ENCODE data around the gene FNDC3A. TPM values are rescaled to one million over a fixed set of nuclear protein-coding genes. Genes with fewer than 3 reads are reported as not detected.
"Not testable (repeated sequence)": the region's sequence is repeated elsewhere in the genome, so short reads cannot be mapped to it uniquely, and the experiment has no call there.

The FNDC3A gene
- total RNA-seq, 1 donor from 2014 or later = 41.8 TPM

GRCh38 chr13:49124693-49125304 lies 149.1 kb downstream of the FNDC3A start:
- no peaks in the 10 kb centered on the region for H3K9me3 ChIP-seq (ENCODE audit: control insufficient read depth in 3 of 3, low read length in 3 of 3)
- H3K4me3 ChIP-seq (ENCODE audit: low read length in 3 of 3) = no peak overlapping the region
- H3K27me3 ChIP-seq (ENCODE audit: control insufficient read depth in 3 of 3, insufficient read depth in 3 of 3, low read length in 3 of 3) = no peaks in the 10 kb centered on the region
- no peak overlapping the region for H3K9ac ChIP-seq (ENCODE audit: low read depth in 1 of 3, low read length in 3 of 3)
- H3K4me1 ChIP-seq (ENCODE audit: control insufficient read depth in 3 of 3, insufficient read depth in 3 of 3, low read length in 3 of 3) = peaks cover 0 to 6% (median 0%) of the 10 kb centered on the region in 3 donors
- no peaks in the 10 kb centered on the region for H3K36me3 ChIP-seq (ENCODE audit: control insufficient read depth in 3 of 3, insufficient read depth in 3 of 3, low read length in 3 of 3)
- no peak overlapping the region for H3K27ac ChIP-seq (ENCODE audit: low read depth, low read length)

DNA sequence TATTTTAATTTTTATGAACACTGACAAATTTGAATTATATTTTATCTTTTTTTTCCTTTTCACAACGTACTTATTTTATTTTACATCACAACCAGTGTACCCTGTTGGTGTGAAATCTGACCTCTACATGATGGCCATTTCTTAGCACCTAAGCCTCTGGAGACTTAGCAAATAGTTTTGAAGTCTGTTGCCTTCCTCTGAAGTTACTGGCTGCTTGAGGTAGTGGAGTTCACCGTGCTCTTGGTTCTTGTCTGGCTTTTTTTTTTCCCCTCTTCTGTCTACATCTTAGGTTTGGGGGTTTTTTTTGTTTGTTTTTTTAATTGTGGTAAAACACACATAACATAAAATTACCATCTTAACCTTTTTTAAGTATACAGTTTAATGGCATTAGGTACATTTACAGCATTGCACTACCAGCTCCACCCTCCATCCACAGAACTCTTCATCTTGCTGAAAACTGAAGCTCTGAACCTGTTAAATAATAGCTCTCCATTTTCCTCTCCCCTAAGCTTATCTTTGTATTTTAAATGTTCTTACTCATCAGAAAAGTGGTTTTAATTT lies 150.3 kb downstream of the FNDC3A start:
- no peak overlapping the region for H3K27ac ChIP-seq (ENCODE audit: low read depth, low read length)
- peaks cover 0 to 6% (median 0%) of the 10 kb centered on the region in 3 donors for H3K4me1 ChIP-seq (ENCODE audit: control insufficient read depth in 3 of 3, insufficient read depth in 3 of 3, low read length in 3 of 3)
- no peak overlapping the region for H3K9ac ChIP-seq (ENCODE audit: low read depth in 1 of 3, low read length in 3 of 3)
- no peaks in the 10 kb centered on the region for H3K27me3 ChIP-seq (ENCODE audit: control insufficient read depth in 3 of 3, insufficient read depth in 3 of 3, low read length in 3 of 3)
- no peak overlapping the region for H3K4me3 ChIP-seq (ENCODE audit: low read length in 3 of 3)
- no peaks in the 10 kb centered on the region for H3K9me3 ChIP-seq (ENCODE audit: control insufficient read depth in 3 of 3, low read length in 3 of 3)
- peaks cover 0 to 2% (median 2%) of the 10 kb centered on the region in 3 donors for H3K36me3 ChIP-seq (ENCODE audit: control insufficient read depth in 3 of 3, insufficient read depth in 3 of 3, low read length in 3 of 3)

GRCh38 chr13:49132479-49133002 lies 156.8 kb downstream of the FNDC3A start:
- Histone ChIP-seq H3K27me3 (ENCODE audit: control insufficient read depth in 3 of 3, insufficient read depth in 3 of 3, low read length in 3 of 3) (no peaks in the 10 kb centered on the region), H3K4me1 (ENCODE audit: control insufficient read depth in 3 of 3, insufficient read depth in 3 of 3, low read length in 3 of 3) (peaks cover 0 to 4% (median 3%) of the 10 kb centered on the region in 3 donors), H3K9ac (ENCODE audit: low read depth in 1 of 3, low read length in 3 of 3) (no peak overlapping the region), H3K4me3 (ENCODE audit: low read length in 3 of 3) (no peak overlapping the region), H3K27ac (ENCODE audit: low read depth, low read length) (no peak overlapping the region), H3K9me3 (ENCODE audit: control insufficient read depth in 3 of 3, low read length in 3 of 3) (no peaks in the 10 kb centered on the region), H3K36me3 (ENCODE audit: control insufficient read depth in 3 of 3, insufficient read depth in 3 of 3, low read length in 3 of 3) (peaks cover 6 to 34% (median 31%) of the 10 kb centered on the region in 3 donors)

- Histone ChIP-seq H3K9me3 (ENCODE audit: control insufficient read depth in 3 of 3, low read length in 3 of 3) (no peaks in the 10 kb centered on the region), H3K9ac (ENCODE audit: low read depth in 1 of 3, low read length in 3 of 3) (no peak overlapping the region), H3K36me3 (ENCODE audit: control insufficient read depth in 3 of 3, insufficient read depth in 3 of 3, low read length in 3 of 3) (peaks cover 9 to 39% (median 38%) of the 10 kb centered on the region in 3 donors), H3K27me3 (ENCODE audit: control insufficient read depth in 3 of 3, insufficient read depth in 3 of 3, low read length in 3 of 3) (no peaks in the 10 kb centered on the region), H3K27ac (ENCODE audit: low read depth, low read length) (no peak overlapping the region), H3K4me1 (ENCODE audit: control insufficient read depth in 3 of 3, insufficient read depth in 3 of 3, low read length in 3 of 3) (peaks cover 0 to 4% (median 3%) of the 10 kb centered on the region in 3 donors), H3K4me3 (ENCODE audit: low read length in 3 of 3) (no peak overlapping the region)
Observed at GRCh38 chr13:49134305-49134704, 158.6 kb downstream of the FNDC3A start.

GRCh38 chr13:49137138-49137643 lies 161.5 kb downstream of the FNDC3A start:
- not testable (repeated sequence) for H3K27me3 ChIP-seq (ENCODE audit: control insufficient read depth in 3 of 3, insufficient read depth in 3 of 3, low read length in 3 of 3); H3K9me3 ChIP-seq (ENCODE audit: control insufficient read depth in 3 of 3, low read length in 3 of 3); H3K4me3 ChIP-seq (ENCODE audit: low read length in 3 of 3); H3K27ac ChIP-seq (ENCODE audit: low read depth, low read length); H3K4me1 ChIP-seq (ENCODE audit: control insufficient read depth in 3 of 3, insufficient read depth in 3 of 3, low read length in 3 of 3); H3K9ac ChIP-seq (ENCODE audit: low read depth in 1 of 3, low read length in 3 of 3)
- peaks cover 9 to 31% (median 28%) of the 10 kb centered on the region in 3 donors for H3K36me3 ChIP-seq (ENCODE audit: control insufficient read depth in 3 of 3, insufficient read depth in 3 of 3, low read length in 3 of 3)

DNA sequence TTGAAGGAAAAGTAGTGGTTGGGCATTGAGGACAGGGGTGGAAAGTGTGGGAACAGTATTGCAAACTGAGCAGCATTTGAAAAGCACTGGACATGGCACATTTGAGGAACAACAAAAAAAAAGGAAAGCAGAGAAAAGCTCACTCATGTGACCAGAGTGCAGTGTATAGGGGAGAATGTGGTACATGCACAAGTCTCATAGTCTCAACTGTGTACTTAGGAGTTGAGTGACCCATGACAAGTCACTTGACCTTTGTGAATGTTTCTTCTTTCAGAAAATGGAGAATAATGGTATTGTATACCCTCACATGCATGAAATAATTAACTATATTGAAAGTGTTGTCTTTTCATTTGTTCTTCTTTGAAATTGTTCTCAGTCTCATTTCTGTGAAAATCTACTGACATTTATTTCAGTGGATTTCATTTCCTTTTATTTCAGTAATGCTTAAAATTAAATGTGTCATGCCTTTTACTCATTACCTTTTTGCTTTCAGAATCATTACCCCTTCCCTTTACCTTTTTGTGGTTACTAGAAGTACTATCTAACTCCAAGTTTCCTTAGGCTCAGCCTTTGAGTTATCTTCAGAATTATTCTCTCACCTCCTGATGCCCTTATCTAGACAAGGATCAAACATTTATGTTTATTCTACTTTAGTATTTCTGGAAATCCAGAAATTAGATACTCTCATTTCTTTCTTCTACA lies 165.3 kb downstream of the FNDC3A start:
- H3K4me1 ChIP-seq (ENCODE audit: control insufficient read depth in 3 of 3, insufficient read depth in 3 of 3, low read length in 3 of 3) = no peaks in the 10 kb centered on the region
- no peak overlapping the region for H3K9ac ChIP-seq (ENCODE audit: low read depth in 1 of 3, low read length in 3 of 3)
- peaks cover 5 to 31% (median 23%) of the 10 kb centered on the region in 3 donors for H3K36me3 ChIP-seq (ENCODE audit: control insufficient read depth in 3 of 3, insufficient read depth in 3 of 3, low read length in 3 of 3)
- no peaks in the 10 kb centered on the region for H3K9me3 ChIP-seq (ENCODE audit: control insufficient read depth in 3 of 3, low read length in 3 of 3)
- H3K27ac ChIP-seq (ENCODE audit: low read depth, low read length) = no peak overlapping the region
- no peaks in the 10 kb centered on the region for H3K27me3 ChIP-seq (ENCODE audit: control insufficient read depth in 3 of 3, insufficient read depth in 3 of 3, low read length in 3 of 3)
- no peak overlapping the region for H3K4me3 ChIP-seq (ENCODE audit: low read length in 3 of 3)

- H3K9ac ChIP-seq (ENCODE audit: low read depth in 1 of 3, low read length in 3 of 3) = no peak overlapping the region
- H3K4me1 ChIP-seq (ENCODE audit: control insufficient read depth in 3 of 3, insufficient read depth in 3 of 3, low read length in 3 of 3) = no peaks in the 10 kb centered on the region
- no peaks in the 10 kb centered on the region for H3K27me3 ChIP-seq (ENCODE audit: control insufficient read depth in 3 of 3, insufficient read depth in 3 of 3, low read length in 3 of 3)
- H3K36me3 ChIP-seq (ENCODE audit: control insufficient read depth in 3 of 3, insufficient read depth in 3 of 3, low read length in 3 of 3) = peaks cover 2 to 33% (median 12%) of the 10 kb centered on the region in 3 donors
- H3K4me3 ChIP-seq (ENCODE audit: low read length in 3 of 3) = peak overlapping the region in 1 of 3 donors; percentile 11
- H3K27ac ChIP-seq (ENCODE audit: low read depth, low read length) = no peak overlapping the region
- H3K9me3 ChIP-seq (ENCODE audit: control insufficient read depth in 3 of 3, low read length in 3 of 3) = peaks cover 0 to 4% (median 2%) of the 10 kb centered on the region in 3 donors
Observed at GRCh38 chr13:49146950-49147355, 171.2 kb downstream of the FNDC3A start.

DNA sequence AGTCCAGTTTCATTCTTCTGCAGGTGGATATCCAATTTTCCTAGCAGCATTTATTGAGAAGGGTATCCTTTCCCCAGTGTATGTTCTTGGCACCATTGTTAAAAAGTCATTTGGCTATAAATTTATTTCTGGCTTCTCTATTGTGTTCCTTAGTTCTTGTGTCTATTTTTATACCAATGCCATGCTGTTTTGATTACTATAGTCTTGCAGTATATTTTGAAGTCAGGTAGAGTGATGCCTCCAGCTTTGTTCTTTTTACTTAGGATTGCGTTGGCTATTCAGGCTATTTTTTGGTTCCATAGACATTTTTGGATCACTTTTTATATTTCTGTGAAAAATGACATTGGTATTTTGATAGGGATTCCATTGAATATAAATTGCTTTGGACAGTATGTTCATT lies 172.7 kb downstream of the FNDC3A start:
- H3K9me3 ChIP-seq (ENCODE audit: control insufficient read depth in 3 of 3, low read length in 3 of 3) = peaks cover 0 to 4% (median 2%) of the 10 kb centered on the region in 3 donors
- no peaks in the 10 kb centered on the region for H3K4me1 ChIP-seq (ENCODE audit: control insufficient read depth in 3 of 3, insufficient read depth in 3 of 3, low read length in 3 of 3)
- H3K27me3 ChIP-seq (ENCODE audit: control insufficient read depth in 3 of 3, insufficient read depth in 3 of 3, low read length in 3 of 3) = no peaks in the 10 kb centered on the region
- H3K27ac ChIP-seq (ENCODE audit: low read depth, low read length) = no peak overlapping the region
- peaks cover 2 to 33% (median 13%) of the 10 kb centered on the region in 3 donors for H3K36me3 ChIP-seq (ENCODE audit: control insufficient read depth in 3 of 3, insufficient read depth in 3 of 3, low read length in 3 of 3)
- H3K4me3 ChIP-seq (ENCODE audit: low read length in 3 of 3) = no peak overlapping the region
- H3K9ac ChIP-seq (ENCODE audit: low read depth in 1 of 3, low read length in 3 of 3) = no peak overlapping the region

DNA sequence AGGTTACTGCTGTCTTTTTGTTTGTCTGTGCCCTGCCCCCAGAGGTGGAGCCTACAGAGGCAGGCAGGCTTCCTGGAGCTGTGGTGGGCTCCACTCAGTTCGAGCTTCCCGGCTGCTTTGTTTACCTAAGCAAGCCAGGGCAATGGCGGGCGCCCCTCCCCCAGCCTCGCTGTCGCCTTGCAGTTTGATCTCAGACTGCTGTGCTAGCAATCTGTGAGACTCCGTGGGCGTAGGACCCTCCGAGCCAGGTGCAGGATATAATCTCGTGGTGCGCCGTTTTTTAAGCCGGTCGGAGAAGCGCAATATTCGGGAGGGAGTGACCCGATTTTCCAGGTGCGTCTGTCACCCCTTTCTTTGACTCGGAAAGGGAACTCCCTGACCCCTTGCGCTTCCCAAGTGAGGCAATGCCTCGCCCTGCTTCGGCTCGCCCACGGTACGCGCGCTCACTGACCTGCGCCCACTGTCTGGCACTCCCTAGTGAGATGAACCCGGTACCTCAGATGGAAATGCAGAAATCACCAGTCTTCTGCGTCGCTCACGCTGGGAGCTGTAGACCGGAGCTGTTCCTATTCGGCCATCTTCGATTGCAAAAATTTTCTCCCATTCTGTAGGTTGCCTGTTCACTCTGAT lies 182.4 kb downstream of the FNDC3A start:
- H3K27me3 ChIP-seq (ENCODE audit: control insufficient read depth in 3 of 3, insufficient read depth in 3 of 3, low read length in 3 of 3); H3K36me3 ChIP-seq (ENCODE audit: control insufficient read depth in 3 of 3, insufficient read depth in 3 of 3, low read length in 3 of 3); H3K27ac ChIP-seq (ENCODE audit: low read depth, low read length); H3K4me1 ChIP-seq (ENCODE audit: control insufficient read depth in 3 of 3, insufficient read depth in 3 of 3, low read length in 3 of 3); H3K9ac ChIP-seq (ENCODE audit: low read depth in 1 of 3, low read length in 3 of 3); H3K4me3 ChIP-seq (ENCODE audit: low read length in 3 of 3); H3K9me3 ChIP-seq (ENCODE audit: control insufficient read depth in 3 of 3, low read length in 3 of 3): not testable (repeated sequence)

Measured in skeletal muscle tissue (tissue), 4 donors.